Stimulated activated CD4-positive, alpha-beta T cell treated with anti-CD3 and anti-CD28 coated beads, Interleukin-12 subunit alpha, Interleukin-12 subunit beta, amount 100 ng/mL, for 24 hours (primary cell): ENCODE data around the gene WNT3.
A peak's percentile ranks its signal among the peaks of the same experiment; 100 is the strongest.
"Not testable (repeated sequence)": the region's sequence is repeated elsewhere in the genome, so short reads cannot be mapped to it uniquely, and the experiment has no call there.

Experiments
- DNase-seq, 2 experiments: peaks; one replicate each; pipeline ENCODE4 v3.0.0-alpha.2; 2020; ENCODE audit warnings: low read depth in 2 of 2

The WNT3 gene, protein sequence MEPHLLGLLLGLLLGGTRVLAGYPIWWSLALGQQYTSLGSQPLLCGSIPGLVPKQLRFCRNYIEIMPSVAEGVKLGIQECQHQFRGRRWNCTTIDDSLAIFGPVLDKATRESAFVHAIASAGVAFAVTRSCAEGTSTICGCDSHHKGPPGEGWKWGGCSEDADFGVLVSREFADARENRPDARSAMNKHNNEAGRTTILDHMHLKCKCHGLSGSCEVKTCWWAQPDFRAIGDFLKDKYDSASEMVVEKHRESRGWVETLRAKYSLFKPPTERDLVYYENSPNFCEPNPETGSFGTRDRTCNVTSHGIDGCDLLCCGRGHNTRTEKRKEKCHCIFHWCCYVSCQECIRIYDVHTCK

DNA sequence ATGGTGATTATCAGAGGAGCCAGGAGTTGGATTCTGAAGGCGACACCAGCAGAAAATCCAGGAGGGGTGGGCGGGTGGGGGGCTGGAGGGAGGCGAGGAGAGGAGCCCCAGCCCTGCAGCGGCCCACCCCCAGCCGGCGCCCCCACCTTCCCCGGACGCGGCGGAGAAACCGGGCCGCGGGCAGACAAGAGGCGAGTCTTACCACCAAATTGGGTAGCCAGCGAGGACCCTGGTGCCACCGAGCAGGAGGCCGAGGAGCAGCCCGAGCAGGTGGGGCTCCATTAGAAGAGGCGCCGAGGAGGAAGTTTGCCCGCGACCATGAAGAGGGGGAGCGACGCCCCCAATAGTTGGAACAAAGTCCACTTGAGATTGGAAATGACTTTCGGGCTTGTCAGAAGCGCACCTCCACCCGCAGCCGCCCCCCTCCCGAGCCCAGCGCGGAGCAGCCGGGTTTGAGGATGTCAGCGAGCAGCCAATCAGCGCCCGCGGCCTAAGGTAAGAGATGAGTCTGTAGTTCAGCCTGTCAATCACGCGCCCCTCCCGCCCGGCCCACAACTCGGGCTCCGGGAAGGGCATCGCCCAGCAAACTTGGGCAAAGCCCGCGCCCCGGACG is at the start of gene WNT3:
WNT3 (minus strand) TSS at position 377 of the 613 bp plus-strand sequence; CDS start at position 282, 95 bp downstream.
- peak; percentile 20 to 42 for DNase-seq

DNA sequence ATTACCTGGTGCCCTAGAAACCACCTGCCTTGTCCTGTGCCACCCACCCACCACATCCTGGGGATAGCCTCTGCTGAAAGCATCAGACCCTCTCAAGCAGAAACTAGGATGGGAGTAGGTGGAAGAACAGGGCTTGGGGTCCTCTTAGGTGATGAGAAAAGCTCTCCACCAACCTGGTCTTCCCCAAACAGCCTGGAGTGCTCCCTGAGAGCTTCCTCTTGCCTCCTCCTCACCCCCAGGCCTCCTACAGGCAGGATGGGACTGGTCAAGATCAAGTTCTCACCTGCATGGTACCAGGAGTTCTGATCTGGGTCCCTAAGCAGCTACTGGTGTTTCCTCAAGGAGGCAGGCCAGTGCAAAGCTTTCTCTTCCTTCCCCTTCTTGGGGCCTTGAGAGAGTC is 48.3 kb upstream of the WNT3 start:
- DNase-seq = no peak

DNA sequence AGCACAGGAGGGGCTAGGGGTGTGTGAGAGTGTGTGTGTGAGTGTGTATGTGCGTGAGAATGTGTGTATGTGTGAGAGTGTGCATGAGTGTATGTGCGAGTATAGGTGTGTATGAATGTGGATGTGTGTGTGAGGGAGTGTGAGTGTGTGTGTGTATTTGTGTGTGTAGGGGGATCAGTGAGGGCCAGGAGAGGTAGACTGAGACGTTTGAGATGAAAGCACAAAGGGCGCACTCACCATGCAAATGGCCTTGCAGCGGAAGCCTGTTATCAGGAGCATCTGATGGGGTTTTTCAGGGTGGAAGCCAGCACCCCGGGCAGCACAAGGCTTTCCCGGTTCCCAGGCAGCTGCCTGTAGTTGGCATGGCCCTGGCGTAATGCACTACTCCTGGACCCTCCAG is 47.8 kb upstream of the WNT3 start:
- no peak for DNase-seq

DNA sequence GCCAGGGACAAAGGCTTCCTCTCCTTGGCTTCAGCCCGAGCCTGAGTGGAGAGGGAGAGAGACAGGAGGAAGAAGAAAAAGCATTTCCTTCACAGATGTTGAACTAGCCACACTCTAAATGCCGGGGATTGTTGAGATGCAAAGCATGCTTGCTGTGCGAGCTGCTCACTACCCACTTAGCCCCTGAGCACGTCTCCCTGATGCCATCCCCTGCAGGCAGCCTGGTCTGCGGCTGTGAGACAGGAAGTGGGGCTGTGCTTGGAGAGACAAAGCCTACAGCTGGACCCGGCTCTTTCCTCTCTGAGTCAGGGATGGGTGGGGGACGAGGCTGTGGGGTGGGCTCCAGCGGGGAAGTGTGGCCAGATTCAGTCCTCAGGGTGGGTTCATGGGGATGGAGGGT is 46.6 kb upstream of the WNT3 start:
- DNase-seq = no peak

DNA sequence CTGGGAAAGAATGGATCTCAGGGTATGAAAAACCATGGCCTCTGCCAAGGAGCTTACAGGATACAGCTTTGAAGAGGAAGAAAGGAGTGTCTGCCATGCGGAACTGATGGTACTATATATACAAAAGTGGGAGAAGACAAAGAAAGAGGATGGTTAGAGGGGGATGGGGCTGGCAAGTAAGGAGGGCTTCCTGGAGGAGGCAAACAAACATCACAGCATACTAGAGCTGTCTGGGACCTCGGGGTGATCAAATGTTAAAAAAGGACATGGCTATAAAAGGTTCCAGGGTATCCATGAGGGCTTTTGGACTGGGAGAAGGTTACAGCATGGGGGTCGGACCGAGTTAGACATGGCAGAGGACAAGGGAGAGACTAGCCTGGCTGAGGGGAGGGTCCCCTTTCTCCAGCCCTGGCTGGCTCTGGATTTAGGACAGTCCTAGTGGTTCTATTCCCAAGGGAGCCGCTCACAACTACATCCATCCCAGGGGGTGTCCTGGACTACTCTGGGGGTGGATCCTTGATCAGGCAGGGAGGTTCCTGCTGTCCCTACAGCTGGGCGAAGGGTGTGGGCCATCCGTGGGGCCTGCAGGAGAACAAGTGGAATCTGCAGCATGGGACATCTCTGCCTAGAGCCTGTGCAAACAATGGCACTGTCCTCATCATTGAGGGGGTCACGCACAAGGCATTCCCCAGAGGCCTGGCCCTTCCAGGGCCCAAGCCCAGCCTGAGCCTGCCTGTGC is 45.1 kb upstream of the WNT3 start:
- DNase-seq = no peak

DNA sequence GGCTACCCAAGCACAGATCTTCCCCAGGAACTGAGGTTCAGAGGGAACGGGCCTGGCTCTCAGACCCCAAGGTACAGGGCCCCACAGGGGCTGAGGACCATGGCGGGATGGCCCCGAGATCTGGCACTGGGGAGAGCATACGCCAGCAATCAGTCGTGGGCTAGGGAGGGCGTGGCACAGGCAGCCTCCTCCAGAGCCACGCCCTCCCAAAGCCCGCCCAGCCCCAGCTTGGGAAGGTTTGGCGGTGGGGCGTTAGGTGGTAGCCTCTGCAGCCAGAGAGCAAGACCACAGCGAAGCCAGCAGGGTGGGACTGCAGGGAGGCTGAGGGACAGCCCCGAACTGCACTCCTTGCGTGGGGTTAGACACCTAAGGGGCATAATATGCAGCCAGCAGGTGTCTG is 44.5 kb upstream of the WNT3 start:
- DNase-seq = no peak

DNA sequence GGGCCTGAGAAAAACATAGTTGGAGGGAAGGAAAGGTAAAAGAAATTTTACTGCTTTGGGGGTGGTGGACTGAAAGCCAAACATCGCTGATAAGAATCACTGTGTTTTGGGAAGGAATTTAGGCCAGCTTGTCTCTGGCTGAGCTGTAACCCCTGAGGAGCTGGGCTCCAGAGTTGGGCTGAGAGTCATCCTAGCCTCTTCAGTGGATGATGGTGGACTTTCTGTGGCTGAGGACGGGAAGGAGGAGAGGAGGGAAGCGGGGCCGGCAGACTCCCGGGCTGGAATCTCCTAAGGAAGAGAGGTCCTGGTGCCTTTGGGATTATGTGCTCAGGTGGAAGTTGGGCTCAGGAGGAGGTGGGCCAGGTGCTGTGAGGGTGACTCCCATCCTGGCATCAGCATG is 41.5 kb upstream of the WNT3 start:
- DNase-seq = no peak

DNA sequence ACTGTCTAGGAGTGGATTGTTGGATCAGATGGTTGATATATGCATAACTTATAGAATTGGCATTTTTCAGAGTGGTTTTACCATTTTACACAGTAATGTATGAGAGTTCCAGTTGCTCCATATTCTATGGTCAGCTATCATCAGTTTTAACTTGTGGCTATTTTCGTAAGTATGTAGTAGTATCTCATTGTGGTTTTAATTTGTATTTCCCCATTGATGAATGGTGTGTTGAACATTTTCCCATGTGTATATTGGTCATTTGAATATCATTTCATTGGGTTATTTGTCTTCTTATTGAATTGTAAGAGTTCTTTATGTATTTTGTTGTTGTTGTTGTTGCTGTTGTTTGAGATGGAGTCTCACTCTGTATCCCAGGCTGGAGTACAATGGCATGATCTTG is 39.1 kb upstream of the WNT3 start:
- no peak for DNase-seq

DNA sequence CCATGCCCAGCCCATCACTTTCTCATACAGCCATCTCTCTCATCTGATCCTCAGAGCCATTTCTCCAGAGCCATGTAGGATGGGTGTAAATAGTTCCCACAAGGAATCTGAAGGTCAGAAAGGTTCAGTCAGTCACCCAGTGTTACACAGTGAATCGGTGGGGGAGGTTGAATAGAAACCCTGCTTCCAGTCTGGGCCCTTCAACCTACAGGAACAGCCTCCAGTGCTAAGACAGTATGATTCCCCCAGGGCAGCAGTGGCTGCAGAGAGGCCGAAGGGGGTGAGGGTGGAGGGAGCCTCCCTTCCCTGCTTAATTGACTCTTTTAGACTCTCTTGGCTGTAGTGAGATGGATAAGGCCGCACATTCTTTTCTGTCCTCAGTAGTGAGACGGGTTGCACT is 36.5 kb upstream of the WNT3 start:
- no peak for DNase-seq

DNA sequence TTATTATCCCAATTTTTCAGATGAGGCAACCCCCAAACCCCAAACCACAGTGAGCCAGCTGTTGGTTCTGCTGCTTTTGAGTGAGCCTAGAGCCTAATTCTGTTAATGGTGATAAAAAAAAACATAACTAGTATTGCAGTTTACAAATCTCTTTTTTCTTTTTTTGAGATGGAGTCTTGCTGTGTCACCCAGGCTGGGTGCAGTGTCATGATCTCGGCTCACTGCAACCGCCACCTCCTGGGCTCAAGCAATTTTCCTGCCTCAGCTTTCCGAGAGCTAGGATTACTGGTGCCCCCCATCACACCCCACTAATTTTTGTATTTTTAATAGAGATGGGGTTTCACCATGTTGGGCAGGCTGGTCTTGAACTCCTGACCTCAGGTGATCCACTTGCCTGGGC is 36.0 kb upstream of the WNT3 start:
- DNase-seq = no peak

DNA sequence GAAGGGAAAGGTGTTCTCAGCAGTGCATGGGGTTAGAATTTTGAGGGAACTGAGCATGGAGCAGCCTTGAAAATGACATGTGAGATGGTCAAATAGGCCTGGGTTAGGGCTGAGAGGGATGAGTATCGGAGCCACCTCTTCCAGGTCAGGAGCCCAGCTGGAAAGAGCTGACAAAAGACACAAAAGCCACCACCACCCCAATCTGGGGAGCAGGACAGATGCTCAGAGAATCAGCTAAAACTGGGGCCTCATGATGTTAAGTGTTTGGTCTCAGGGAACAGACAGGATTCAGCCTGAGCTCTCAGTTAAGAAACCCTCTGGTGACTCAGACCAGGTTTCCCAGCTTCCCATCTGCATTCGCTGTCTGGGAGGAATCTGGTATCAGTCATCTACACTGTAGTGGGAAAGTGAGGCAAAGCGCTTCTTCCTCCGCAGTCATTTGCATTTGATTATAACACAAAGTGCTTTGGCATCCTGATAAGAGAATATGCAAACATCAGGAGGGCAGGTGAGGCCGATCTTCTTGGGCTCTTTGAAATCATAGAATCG is 35.5 kb upstream of the WNT3 start:
- DNase-seq = no peak

DNA sequence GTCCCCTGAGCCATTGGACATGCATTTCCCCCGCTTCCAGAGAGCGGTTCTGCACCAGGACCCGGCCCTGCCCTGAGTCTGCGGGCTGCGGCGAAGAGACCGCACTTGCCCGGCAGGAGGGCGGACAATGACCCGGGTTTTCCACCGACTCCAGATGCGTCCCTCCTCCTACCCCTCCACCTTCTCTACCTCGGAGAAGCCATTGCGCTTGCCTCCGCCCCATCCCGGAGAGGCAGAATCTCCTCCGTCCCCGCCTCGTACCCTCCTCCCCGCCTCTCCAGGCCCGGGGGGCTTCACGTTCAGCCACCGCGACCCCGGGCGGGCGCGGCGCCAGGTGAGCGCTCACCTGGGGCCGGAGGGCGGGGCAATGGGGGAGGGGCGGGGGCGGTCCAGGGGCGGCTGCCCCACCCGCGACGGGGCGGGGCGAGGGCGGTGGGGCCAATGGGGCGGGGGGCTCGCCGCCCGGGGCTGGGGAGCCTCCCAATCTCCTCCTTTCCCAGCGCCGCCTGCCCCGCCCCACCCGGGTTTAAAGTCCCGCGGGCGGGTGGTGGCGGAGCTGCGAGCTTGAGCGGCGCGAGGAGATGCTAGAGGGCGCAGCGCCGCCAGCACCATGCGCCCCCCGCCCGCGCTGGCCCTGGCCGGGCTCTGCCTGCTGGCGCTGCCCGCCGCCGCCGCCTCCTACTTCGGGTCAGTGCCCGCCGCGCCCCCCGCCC is 32.7 kb upstream of the WNT3 start, which contains the start of gene WNT9B:
WNT9B (plus strand) TSS at position 555 of the 713 bp plus-strand sequence; CDS start at position 611, 56 bp downstream.
- peak in 1 of 2 experiments; percentile 15 for DNase-seq

DNA sequence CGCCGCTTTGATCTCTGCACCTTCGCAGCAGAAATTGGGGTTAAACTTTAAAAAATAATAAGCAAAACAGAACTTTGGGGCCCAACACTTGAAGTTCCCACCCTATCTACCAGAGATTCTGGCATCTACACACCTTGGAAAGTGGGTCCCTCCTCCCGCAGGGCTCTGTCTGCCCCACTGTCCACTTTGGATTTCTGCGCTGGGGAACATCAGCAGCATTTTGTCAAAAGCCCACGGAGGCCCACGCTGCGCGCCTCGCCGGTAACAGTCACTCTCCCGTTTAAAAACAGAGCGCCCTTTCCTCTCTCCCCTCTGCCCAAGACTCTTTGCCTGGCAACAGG is 32.2 kb upstream of the WNT3 start:
- DNase-seq = no peak

DNA sequence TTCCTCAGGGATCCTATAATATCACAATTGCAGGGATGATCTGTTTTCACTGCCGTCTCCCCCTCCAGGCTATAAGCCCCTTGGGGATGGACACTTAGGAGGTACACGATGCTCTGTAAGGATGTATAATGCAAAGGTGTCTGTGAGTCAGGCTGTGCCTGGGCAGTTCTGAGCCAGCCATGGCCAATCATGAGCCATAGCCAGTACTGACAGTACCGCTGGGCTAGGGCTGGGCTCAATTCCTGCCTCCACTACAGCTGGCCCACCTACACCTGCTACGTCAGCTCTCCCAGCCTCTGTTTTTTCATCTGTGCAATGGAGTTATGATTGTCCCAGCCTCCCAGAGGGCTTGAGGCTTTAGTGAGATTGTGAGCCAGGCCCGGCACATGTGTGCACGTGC is 30.0 kb upstream of the WNT3 start:
- DNase-seq = no peak

DNA sequence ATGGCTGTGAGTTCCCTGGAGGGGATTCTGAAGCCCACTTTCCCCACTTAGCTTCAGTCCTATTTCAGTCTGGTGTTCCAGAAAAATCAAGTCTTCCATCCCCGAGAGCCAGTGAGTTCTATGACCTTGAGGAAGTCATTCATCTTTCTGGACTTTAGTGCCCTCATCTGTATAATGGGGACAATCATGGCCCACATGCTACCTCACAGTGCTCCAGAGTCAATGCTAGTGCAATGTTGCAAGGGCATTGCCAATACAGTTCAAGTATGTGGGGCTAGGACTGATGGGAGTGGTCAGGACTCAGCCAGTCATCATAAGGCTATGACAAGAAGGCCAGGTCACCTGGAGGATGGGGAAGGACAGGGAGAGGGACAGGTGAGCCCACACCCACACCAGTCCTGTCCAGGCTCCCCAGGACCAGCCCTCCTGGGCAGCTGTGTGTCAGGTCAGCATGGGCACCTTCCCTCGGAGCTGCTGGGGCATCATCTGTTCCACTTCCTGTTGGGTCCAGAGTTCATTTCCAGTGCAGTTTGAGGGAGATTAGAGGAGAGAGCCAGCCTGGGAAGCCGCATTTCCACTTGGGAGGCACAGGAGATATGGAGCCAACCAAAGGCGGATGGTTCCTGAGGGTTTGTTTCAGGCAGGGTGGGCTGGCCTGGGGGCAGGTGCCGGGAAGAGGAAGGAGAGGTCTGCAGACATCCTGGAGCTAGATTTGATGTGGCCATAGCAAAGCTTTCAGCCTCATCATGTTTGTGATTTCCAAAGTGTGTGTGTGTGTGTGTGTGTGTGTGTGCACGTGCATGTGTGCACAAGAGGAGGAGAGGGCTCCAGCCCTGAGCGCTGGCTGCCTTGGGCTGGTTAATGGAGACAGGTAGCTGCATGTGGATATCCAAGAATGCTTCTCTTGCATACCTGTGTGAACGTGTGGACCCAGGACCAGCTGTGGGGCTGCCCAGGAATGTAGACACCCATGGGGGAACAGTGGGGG is 29.0 kb upstream of the WNT3 start:
- DNase-seq = no peak

DNA sequence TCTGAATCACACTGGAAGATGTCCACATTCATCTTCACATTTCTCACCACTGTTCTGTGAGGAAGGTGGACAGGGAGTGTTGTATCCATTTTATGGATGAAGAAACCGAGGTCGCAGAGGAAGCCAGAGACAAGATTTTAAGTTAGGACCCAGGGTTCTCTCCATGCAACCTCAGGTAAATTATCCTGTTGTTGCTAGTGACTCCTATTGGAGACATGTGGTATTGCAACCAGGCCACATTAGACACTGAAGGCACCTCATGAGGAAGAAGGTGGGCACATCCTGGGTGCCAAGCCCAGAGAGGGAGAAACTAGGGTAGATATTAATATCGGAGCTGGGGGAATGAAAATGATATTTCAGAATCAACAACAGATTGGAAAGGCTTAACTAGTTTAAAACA is 24.3 kb upstream of the WNT3 start:
- DNase-seq = no peak

DNA sequence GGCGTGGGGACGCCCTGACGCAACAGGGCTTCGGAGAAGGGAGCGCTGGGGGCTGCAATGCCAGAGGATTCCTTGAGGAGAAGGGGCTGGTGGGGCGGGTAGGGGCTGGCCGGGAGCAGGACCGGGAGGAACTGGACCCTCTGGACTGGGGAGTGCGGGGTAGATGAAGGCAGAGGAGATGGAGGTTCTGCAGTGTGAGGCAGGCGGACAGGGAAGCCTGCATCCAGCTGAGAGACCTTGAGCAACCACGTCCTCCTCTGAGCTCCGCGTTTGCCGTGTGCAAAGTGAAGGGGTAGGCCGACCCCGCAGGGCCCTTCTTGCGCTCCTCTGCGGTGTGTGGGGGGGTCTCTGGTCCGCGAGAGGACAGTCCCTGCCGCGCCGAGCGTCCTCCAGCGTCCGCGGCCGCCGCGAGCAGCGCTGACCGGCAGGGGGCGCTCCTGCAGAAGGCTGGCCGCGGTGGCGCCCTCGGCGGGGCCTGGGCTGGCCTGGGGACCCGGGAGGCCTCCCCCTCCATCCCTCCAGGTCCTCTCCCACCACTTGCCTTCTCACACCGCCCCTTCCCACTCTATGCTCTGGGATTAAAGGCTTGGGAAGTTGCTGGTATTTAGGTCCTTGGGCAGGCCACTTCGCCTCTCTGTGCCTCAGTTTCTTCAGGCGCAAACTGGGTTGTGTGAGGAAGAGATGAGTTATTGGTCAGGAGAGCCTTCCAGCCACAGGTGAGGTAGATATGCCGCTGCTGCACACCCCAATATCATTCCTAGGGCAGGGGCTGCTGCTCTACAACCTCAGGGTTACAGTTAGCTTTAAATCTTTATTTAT is 23.3 kb upstream of the WNT3 start:
- DNase-seq = no peak

DNA sequence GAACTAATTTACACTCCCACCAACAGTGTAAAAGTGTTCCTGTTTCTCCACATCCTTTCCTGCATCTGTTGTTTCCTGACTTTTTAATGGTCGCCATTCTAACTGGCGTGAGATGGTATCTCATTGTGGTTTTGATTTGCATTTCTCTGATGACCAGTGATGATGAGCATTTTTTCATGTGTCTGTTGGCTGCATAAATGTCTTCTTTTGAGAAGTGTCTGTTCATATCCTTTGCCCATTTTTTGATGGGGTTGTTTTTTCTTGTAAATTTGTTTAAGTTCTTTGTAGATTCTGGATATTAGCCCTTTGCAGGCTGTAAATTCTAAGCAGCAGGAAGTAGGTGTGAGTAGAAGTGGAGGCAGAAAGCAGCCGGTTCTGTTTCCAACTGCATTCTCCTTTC is 22.1 kb upstream of the WNT3 start:
- not testable (repeated sequence) for DNase-seq

DNA sequence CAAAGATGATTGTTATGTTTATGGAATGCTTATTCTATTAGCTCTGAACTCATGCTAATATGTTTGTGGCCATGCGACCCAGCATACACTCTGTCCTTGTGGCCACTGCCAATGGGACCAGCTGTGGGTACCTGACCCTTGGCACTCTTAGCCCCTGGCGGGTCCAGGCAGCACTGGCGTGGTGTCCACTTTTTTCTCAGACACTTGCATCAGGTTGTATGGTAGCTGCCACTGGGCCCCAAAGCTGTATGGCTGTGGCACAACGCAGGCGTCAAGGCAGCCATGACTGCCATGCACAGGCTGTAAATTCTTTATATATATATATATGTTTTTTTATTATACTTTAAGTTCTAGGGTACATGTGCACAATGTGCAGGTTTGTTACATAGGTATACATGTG is 20.7 kb upstream of the WNT3 start:
- DNase-seq = no peak

DNA sequence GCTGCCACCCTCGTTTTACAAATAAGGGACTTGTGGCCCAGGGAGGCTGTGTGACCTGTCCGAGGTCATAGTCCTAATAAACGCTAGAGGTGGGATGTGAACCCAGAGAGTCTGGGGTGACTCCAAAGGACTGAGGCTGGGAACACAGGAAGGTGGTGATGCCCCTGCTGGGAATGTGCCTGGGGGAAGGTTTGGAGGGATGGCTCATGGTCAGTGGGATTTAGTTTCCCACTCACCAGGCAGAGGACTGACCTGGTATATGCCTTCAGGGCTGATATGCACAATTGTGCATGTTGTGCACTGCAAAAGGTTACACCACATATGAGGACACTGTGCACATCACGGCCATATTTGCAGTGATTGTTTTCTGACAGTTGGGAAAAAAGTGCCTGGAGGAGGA is 19.0 kb upstream of the WNT3 start:
- no peak for DNase-seq
